ENCODE results near the gene NT5DC1. TPM values are rescaled to one million over a fixed set of nuclear protein-coding genes. Genes with fewer than 3 reads are reported as not detected.

The NT5DC1 gene
- polyA plus RNA-seq, 3 donors, result 18.2 to 39.0 (median 28.3) TPM

DNA sequence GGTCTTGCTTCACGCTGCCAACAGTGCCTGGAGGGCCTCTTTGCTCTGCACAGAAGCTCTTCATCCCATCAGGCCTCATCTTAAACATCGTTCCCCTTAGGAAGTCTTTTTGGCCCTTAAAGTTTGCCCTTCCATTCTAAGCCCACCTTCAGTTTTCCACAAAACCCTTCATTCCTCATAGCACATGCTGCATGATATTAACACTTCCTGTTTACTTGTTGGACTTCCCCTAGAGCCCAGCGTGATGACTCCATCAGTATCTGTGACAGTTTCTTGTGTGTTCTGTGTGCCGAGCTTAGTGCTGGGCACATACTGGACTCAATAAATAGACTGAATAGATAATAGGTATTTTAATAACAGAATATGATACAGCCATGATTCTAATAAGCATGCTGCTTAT is 2.2 kb downstream of the NT5DC1 start:
- peak overlapping the region; percentile 18 for H2AFZ ChIP-seq (ENCODE audit: insufficient read depth, low read depth, low read length, poor library complexity, severe bottlenecking)
- Mint-ChIP-seq H3K36me3 (peaks cover 5 to 17% of the 10 kb centered on the region in 2 donors), H3K9me3 (peaks cover 0 to 3% (median 0%) of the 10 kb centered on the region in 7 donors), H3K27me3 (ENCODE audit: low read depth in 3 of 3) (no peaks in the 10 kb centered on the region), H3K27ac (peak overlapping the region in 4 of 7 donors; percentile 17 to 55 (median 48)), H3K4me3 (no peak overlapping the region), H3K4me1 (peaks cover 38% of the 10 kb centered on the region)
- peak; percentile 24 to 66 (median 40) for DNase-seq
- intact Hi-C loops (cut with micrococcal nuclease), result no loop called here
- peak overlapping the region in 1 of 2 donors; percentile 22 for H3K27ac ChIP-seq (ENCODE audit: low read depth in 1 of 2, low read length in 2 of 2)
- peaks cover 0 to under 1% of the 10 kb centered on the region in 2 donors for H3K36me3 ChIP-seq (replicated peaks in 1 of 2; ENCODE audit: control insufficient read depth in 1 of 2, insufficient read depth in 2 of 2, low read length in 2 of 2)
- no peak overlapping the region for H3K4me2 ChIP-seq (replicated peaks; ENCODE audit: extremely low read depth, low read length, poor library complexity, severe bottlenecking)
- H4K20me1 ChIP-seq (ENCODE audit: insufficient read depth, low read length), result no peaks in the 10 kb centered on the region
- H3K4me1 ChIP-seq (ENCODE audit: control insufficient read depth in 1 of 2, insufficient read depth in 2 of 2, low read length in 2 of 2), result peaks cover 27 to 31% of the 10 kb centered on the region in 2 donors
- TF ChIP-seq, protein P1, sequence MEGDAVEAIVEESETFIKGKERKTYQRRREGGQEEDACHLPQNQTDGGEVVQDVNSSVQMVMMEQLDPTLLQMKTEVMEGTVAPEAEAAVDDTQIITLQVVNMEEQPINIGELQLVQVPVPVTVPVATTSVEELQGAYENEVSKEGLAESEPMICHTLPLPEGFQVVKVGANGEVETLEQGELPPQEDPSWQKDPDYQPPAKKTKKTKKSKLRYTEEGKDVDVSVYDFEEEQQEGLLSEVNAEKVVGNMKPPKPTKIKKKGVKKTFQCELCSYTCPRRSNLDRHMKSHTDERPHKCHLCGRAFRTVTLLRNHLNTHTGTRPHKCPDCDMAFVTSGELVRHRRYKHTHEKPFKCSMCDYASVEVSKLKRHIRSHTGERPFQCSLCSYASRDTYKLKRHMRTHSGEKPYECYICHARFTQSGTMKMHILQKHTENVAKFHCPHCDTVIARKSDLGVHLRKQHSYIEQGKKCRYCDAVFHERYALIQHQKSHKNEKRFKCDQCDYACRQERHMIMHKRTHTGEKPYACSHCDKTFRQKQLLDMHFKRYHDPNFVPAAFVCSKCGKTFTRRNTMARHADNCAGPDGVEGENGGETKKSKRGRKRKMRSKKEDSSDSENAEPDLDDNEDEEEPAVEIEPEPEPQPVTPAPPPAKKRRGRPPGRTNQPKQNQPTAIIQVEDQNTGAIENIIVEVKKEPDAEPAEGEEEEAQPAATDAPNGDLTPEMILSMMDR (IDR thresholded peaks at IDR 0.05), result no peak
- peaks cover 6% of the 10 kb centered on the region for H3K79me2 ChIP-seq (ENCODE audit: insufficient read depth, low read length)
- no peaks in the 10 kb centered on the region for H3K27me3 ChIP-seq (ENCODE audit: control insufficient read depth in 2 of 2, insufficient read depth in 2 of 2, low read length in 2 of 2)
- H3K9ac ChIP-seq (ENCODE audit: insufficient read depth, low read length, poor library complexity, severe bottlenecking), result no peak overlapping the region
- peak overlapping the region in 1 of 3 experiments; percentile 7 for H3K4me3 ChIP-seq (replicated peaks in 1 of 3; ENCODE audit: low read depth in 2 of 3, low read length in 3 of 3)
- H3K9me3 ChIP-seq (replicated peaks in 1 of 2; ENCODE audit: control insufficient read depth in 1 of 2, insufficient read depth in 1 of 2, low read length in 2 of 2), result no peaks in the 10 kb centered on the region
- WGBS (ENCODE audit: insufficient coverage), result 100% methylated on average over 1 of the region's 4 CpGs

DNA sequence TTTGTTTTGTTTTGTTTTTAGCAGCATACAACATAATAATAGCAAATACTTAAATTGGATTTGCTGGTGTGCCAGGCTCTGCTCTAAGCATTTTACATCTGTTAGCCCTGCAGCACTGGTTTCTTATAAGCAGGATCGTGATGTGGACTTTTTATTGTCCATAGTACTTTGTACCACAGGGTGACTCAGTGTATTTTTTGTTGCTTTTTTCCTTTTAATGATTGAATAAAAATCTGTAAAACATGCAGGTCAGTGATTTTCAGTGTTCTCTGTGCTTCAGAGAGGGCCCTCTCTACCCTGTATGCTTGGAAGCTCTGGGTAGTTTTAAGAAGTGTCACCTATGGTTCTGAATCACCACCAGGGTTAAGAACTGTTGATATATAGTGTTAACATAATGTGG is 4.0 kb downstream of the NT5DC1 start:
- H3K9ac ChIP-seq (ENCODE audit: insufficient read depth, low read length, poor library complexity, severe bottlenecking), result no peak overlapping the region
- no peak overlapping the region for H3K27ac ChIP-seq (ENCODE audit: low read depth in 1 of 2, low read length in 2 of 2)
- Mint-ChIP-seq H3K27me3 (ENCODE audit: low read depth in 3 of 3) (no peaks in the 10 kb centered on the region), H3K4me1 (peaks cover 36% of the 10 kb centered on the region), H3K4me3 (no peak overlapping the region), H3K36me3 (peaks cover 16 to 30% of the 10 kb centered on the region in 2 donors), H3K27ac (no peak overlapping the region), H3K9me3 (peaks cover 0 to 3% (median 0%) of the 10 kb centered on the region in 7 donors)
- H3K36me3 ChIP-seq (replicated peaks in 1 of 2; ENCODE audit: control insufficient read depth in 1 of 2, insufficient read depth in 2 of 2, low read length in 2 of 2), result peaks cover 6 to 18% of the 10 kb centered on the region in 2 donors
- H3K4me2 ChIP-seq (replicated peaks; ENCODE audit: extremely low read depth, low read length, poor library complexity, severe bottlenecking), result no peak overlapping the region
- no peaks in the 10 kb centered on the region for H3K27me3 ChIP-seq (ENCODE audit: control insufficient read depth in 2 of 2, insufficient read depth in 2 of 2, low read length in 2 of 2)
- no peaks in the 10 kb centered on the region for H3K9me3 ChIP-seq (replicated peaks in 1 of 2; ENCODE audit: control insufficient read depth in 1 of 2, insufficient read depth in 1 of 2, low read length in 2 of 2)
- no peak overlapping the region for H3K4me3 ChIP-seq (replicated peaks in 1 of 3; ENCODE audit: low read depth in 2 of 3, low read length in 3 of 3)
- intact Hi-C loops (cut with micrococcal nuclease), result no loop called here
- TF ChIP-seq, protein P1 (IDR thresholded peaks at IDR 0.05), result no peak
- H2AFZ ChIP-seq (ENCODE audit: insufficient read depth, low read depth, low read length, poor library complexity, severe bottlenecking), result no peak overlapping the region
- DNase-seq, result no peak
- H3K79me2 ChIP-seq (ENCODE audit: insufficient read depth, low read length), result peaks cover 6% of the 10 kb centered on the region
- no peaks in the 10 kb centered on the region for H4K20me1 ChIP-seq (ENCODE audit: insufficient read depth, low read length)
- 100% methylated on average over 1 of the region's 1 CpG for WGBS (ENCODE audit: insufficient coverage)
- H3K4me1 ChIP-seq (ENCODE audit: control insufficient read depth in 1 of 2, insufficient read depth in 2 of 2, low read length in 2 of 2), result peaks cover 27 to 31% of the 10 kb centered on the region in 2 donors
